ENCODE data around the gene SHISA5. TPM values are rescaled to one million over a fixed set of nuclear protein-coding genes. Genes with fewer than 3 reads are reported as not detected.

The SHISA5 gene
- total and polyA plus RNA-seq, 10 of the 15 experiments (the other 5 are each of a cell fraction or from before 2014, with no cell fraction given): 17.1 to 148 (median 67.3) TPM

DNA sequence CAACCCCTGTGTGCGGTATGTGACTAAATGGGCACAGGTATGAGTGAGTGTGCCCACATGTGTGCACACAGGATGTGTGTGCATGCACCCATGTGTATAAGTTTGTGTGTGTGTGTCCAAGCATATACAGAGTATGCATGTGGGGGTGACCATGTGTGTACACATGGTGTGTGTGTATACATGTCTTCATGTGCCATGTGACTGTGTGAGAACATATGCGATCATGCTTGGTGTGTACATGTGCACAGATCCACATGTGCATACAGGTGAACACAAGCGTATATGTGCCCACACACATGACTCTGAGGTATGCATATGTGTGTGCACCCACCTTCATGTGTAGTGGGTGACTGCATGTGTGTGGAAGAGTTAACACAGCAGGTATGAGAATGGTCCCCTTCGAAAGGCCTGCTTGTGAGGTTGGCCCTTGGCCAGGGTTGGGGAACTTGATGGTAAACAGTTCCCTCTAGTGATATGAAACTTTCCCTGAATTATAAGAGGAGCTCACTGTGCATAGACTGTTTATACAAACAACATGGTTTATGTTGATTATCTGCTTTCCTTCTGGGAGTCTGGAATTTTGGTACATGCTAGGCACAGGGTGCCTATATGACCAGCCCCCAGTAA, 42.3 kb upstream of the SHISA5 start:
- ChIA-PET CTCF (interaction anchor here (1.0 to 16.3 kb wide), 2 partner anchors 109 to 146 kb away, joined by 3 to 239 read pairs; partner anchors contain the start of genes CCDC51 and TMA7), POLR2A (no interaction called here), RAD21 (ENCODE audit: unreplicated experiment) (interaction anchor here (1.2 to 4.7 kb wide), 2 partner anchors 146 to 294 kb away, joined by 3 to 35 read pairs; no protein-coding TSS in a partner anchor), SMC1A (ENCODE audit: uncharacterized antibody, unreplicated experiment) (interaction anchor here (1.2 to 1.6 kb wide), 3 partner anchors 16 to 110 kb away, joined by 3 to 6 read pairs (median 6); a partner anchor contains a TSS)
- BruUV-seq (replicated peaks): no TSS peak
- H2AFZ ChIP-seq (ENCODE audit: control insufficient read depth, low read depth, low read length): no peak overlapping the region
- H3K79me2 ChIP-seq (ENCODE audit: control insufficient read depth, insufficient read depth, low read length): peaks cover 6% of the 10 kb centered on the region
- no peak overlapping the region for H3K9ac ChIP-seq (ENCODE audit: control insufficient read depth, insufficient read depth, low read length)
- H3K4me2 ChIP-seq (ENCODE audit: control insufficient read depth, insufficient read depth): no peak overlapping the region
- intact Hi-C loops (cut with micrococcal nuclease; ENCODE audit: unreplicated experiment): loop anchor here (5.0 kb wide), 1 partner anchor 34 kb away; no protein-coding TSS in a partner anchor
- 87% methylated on average over 4 of the region's 4 CpGs for WGBS (ENCODE audit: insufficient coverage, insufficient replicate concordance, low lambda C conversion rate, missing lambda C conversion rate)
- H3K36me3 ChIP-seq (ENCODE audit: control insufficient read depth in 2 of 2, insufficient read depth in 2 of 2, low read length in 1 of 2): peaks cover 0 to 33% of the 10 kb centered on the region in 2 experiments; a peak in 2 of 4 replicates
- in situ Hi-C loops (cut with MboI): no loop called here
- no peak for DNase-seq (ENCODE audit: low read depth, low spot score)
- TF ChIP-seq, protein P1, sequence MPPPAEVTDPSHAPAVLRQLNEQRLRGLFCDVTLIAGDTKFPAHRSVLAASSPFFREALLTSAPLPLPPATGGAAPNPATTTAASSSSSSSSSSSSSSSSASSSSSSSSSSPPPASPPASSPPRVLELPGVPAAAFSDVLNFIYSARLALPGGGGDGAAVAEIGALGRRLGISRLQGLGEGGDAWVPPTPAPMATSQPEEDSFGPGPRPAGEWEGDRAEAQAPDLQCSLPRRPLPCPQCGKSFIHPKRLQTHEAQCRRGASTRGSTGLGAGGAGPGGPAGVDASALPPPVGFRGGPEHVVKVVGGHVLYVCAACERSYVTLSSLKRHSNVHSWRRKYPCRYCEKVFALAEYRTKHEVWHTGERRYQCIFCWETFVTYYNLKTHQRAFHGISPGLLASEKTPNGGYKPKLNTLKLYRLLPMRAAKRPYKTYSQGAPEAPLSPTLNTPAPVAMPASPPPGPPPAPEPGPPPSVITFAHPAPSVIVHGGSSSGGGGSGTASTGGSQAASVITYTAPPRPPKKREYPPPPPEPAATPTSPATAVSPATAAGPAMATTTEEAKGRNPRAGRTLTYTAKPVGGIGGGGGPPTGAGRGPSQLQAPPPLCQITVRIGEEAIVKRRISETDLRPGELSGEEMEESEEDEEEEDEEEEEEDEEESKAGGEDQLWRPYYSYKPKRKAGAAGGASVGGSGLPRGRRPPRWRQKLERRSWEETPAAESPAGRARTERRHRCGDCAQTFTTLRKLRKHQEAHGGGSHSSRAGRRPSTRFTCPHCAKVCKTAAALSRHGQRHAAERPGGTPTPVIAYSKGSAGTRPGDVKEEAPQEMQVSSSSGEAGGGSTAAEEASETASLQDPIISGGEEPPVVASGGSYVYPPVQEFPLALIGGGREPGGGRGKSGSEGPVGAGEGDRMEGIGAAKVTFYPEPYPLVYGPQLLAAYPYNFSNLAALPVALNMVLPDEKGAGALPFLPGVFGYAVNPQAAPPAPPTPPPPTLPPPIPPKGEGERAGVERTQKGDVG (CRISPR knock-in tag; IDR thresholded peaks at IDR 0.05): no peak
- peak; percentile 66; the same call in 1 of the 2 replicates for TF ChIP-seq POLR2AphosphoS2 (IDR thresholded peaks at IDR 0.05; ENCODE audit: low read depth, low read length)
- TF ChIP-seq CHD4 (IDR thresholded peaks at IDR 0.05): no peak
- H3K9me3 ChIP-seq (replicated peaks; ENCODE audit: control insufficient read depth, insufficient read depth, low read length): no peaks in the 10 kb centered on the region; the same call in 2 of the 3 replicates
- FAIRE-seq: no peak
- H3K4me3 ChIP-seq: no peak overlapping the region
- H4K20me1 ChIP-seq (ENCODE audit: control insufficient read depth, insufficient read depth): no peaks in the 10 kb centered on the region
- no peak overlapping the region for H3K27ac ChIP-seq (ENCODE audit: control insufficient read depth, insufficient read depth)
- no peaks in the 10 kb centered on the region for H3K27me3 ChIP-seq (replicated peaks in 1 of 2; ENCODE audit: control insufficient read depth in 2 of 2, insufficient read depth in 2 of 2, low read length in 1 of 2)
- no peak for ATAC-seq
- no peaks in the 10 kb centered on the region; the same call in 1 of the 2 replicates for H3K4me1 ChIP-seq (ENCODE audit: control insufficient read depth, insufficient read depth, low read length)
